T-helper 9 cell (primary cell): ENCODE results near the gene B4GALT2.
A peak's percentile ranks its signal among the peaks of the same experiment; 100 is the strongest.

ENCODE experiments used
- DNase-seq: peaks from one replicate; pipeline ENCODE4 v3.0.0-alpha.2; 2020
- total RNA-seq, 2 donors: gene quantifications; one replicate each; lab custom pipeline; 2026; lab: John Stamatoyannopoulos, UW

B4GALT2 gene
- total RNA-seq: 2.4 to 8.2 reads per million in 2 donors

GRCh38 chr1:43978551-43979260 is at the start of gene B4GALT2:
B4GALT2 (plus strand) TSS chr1:43979210; CDS start chr1:43981161, 1,951 bp downstream.
- peak; percentile 25 for DNase-seq

- DNase-seq: no peak
Measured at GRCh38 chr1:43930168-43930948, 48.7 kb upstream of the B4GALT2 start.

GRCh38 chr1:43930949-43931275 is 48.1 kb upstream of the B4GALT2 start:
- DNase-seq: no peak

- DNase-seq: no peak
Measured at GRCh38 chr1:43931711-43932660, 47.0 kb upstream of the B4GALT2 start.

GRCh38 chr1:43932786-43933385 is 46.1 kb upstream of the B4GALT2 start:
- DNase-seq: no peak

- DNase-seq: no peak
Measured at GRCh38 chr1:43933386-43934100, 45.5 kb upstream of the B4GALT2 start, which contains the start of gene ARTN. ARTN (plus strand) TSS chr1:43933801; CDS start chr1:43935657, 1,856 bp downstream.

GRCh38 chr1:43934101-43934985 is 44.7 kb upstream of the B4GALT2 start:
- DNase-seq: peak; percentile 37

- DNase-seq: no peak
Measured at GRCh38 chr1:43934986-43935324, 44.1 kb upstream of the B4GALT2 start.

- no peak for DNase-seq
Measured at GRCh38 chr1:43935711-43936427, 43.1 kb upstream of the B4GALT2 start.

- DNase-seq: no peak
Measured at GRCh38 chr1:43936431-43937151, 42.4 kb upstream of the B4GALT2 start.

- DNase-seq: no peak
Measured at GRCh38 chr1:43937179-43937865, 41.7 kb upstream of the B4GALT2 start.

GRCh38 chr1:43938383-43938782 is 40.6 kb upstream of the B4GALT2 start:
- no peak for DNase-seq

GRCh38 chr1:43938892-43939587 is 40.0 kb upstream of the B4GALT2 start:
- no peak for DNase-seq

- no peak for DNase-seq
Measured at GRCh38 chr1:43942411-43942810, 36.6 kb upstream of the B4GALT2 start.

- no peak for DNase-seq
Measured at GRCh38 chr1:43944860-43945259, 34.1 kb upstream of the B4GALT2 start.

- no peak for DNase-seq
Measured at GRCh38 chr1:43945674-43946235, 33.3 kb upstream of the B4GALT2 start.

GRCh38 chr1:43946236-43947060 is 32.6 kb upstream of the B4GALT2 start, which contains the start of gene IPO13:
IPO13 (plus strand) TSS chr1:43946950; CDS start chr1:43947601, 651 bp downstream.
- DNase-seq: peak; percentile 93
